IMR-90 (cell line): ENCODE measurements around the gene SLC33A1. TPM values are rescaled to one million over a fixed set of nuclear protein-coding genes. Genes with fewer than 3 reads are reported as not detected.

ENCODE experiments used
- ATAC-seq: fragments of 200-7000 bp; cut with Tn5 transposase; 2 replicates; pipeline ENCODE4 v1.9.1; 2020; ENCODE audit warnings: low read depth, mild to moderate bottlenecking, moderate library complexity
- BruUV-seq: library from RNA; stranded (reverse); fragments of 400-500 nt; replicated peaks from 2 replicates; lab custom pipeline; 2021; lab: Mats Ljungman, UMichigan
- CTCF ChIA-PET: fragments of 300-600 bp; formaldehyde crosslinking; extraction: SDS; loops from one replicate; lab custom pipeline; 2021; ENCODE audit warnings: antibody characterized with exemption; lab: Yijun Ruan, JAX
- POLR2A ChIA-PET: fragments of 300-600 bp; sonication (Branson Sonifier 250); formaldehyde crosslinking; loops from one replicate; lab custom pipeline; 2022; ENCODE audit warnings: antibody characterized with exemption; ENCODE audit not compliant: unreplicated experiment; lab: Charles Lee
- DNase-seq: peaks from one replicate; pipeline ENCODE4 v3.0.0; 2013
- H2AFZ ChIP-seq: replicated peaks from 2 replicates; pipeline ENCODE3; 2013; ENCODE audit warnings: low read length, mild to moderate bottlenecking; ENCODE audit not compliant: poor library complexity
- H2AK5ac ChIP-seq: 2 replicates; pipeline ENCODE4 v1.6.1; 2013; ENCODE audit warnings: low read depth, low read length, inconsistent platforms
- H2AK9ac ChIP-seq: replicated peaks from 2 replicates; pipeline ENCODE3; 2013; ENCODE audit warnings: mild to moderate bottlenecking, low read depth, low read length, moderate library complexity; ENCODE audit not compliant: poor library complexity
- H2BK120ac ChIP-seq: 2 replicates; pipeline ENCODE4 v1.6.1; 2013; ENCODE audit warnings: low read depth, low read length, inconsistent platforms
- H2BK15ac ChIP-seq: 3 replicates; pipeline ENCODE4 v1.6.1; 2013; ENCODE audit warnings: low read depth, low read length, inconsistent platforms
- H2BK20ac ChIP-seq: 2 replicates; pipeline ENCODE4 v1.6.1; 2013; ENCODE audit warnings: low read depth, mild to moderate bottlenecking, inconsistent platforms, low read length, moderate library complexity
- H2BK5ac ChIP-seq: 2 replicates; pipeline ENCODE4 v1.6.1; 2013; ENCODE audit warnings: mild to moderate bottlenecking, low read depth, low read length, inconsistent platforms; ENCODE audit not compliant: poor library complexity, severe bottlenecking
- H3K14ac ChIP-seq: replicated peaks from 2 replicates; pipeline ENCODE4 v1.6.1; 2013; ENCODE audit warnings: low read depth, low read length, inconsistent platforms
- H3K18ac ChIP-seq: 2 replicates; pipeline ENCODE4 v1.6.1; 2013; ENCODE audit warnings: low read depth, low read length, control low read depth
- H3K23ac ChIP-seq: 2 replicates; pipeline ENCODE4 v1.6.1; 2013; ENCODE audit warnings: low read depth, low read length, inconsistent platforms
- H3K27ac ChIP-seq: 2 replicates; pipeline ENCODE4 v1.5.1; 2013; ENCODE audit warnings: mild to moderate bottlenecking, control low read depth, low read length; ENCODE audit not compliant: insufficient read depth
- H3K27me3 ChIP-seq: 2 replicates; pipeline ENCODE4 v1.6.1; 2013; ENCODE audit warnings: low read length; ENCODE audit not compliant: control insufficient read depth, insufficient read depth
- H3K36me3 ChIP-seq: 2 replicates; pipeline ENCODE4 v1.6.1; 2013; ENCODE audit warnings: low read length, mixed read lengths; ENCODE audit not compliant: control insufficient read depth, insufficient read depth
- H3K4ac ChIP-seq: 2 replicates; pipeline ENCODE4 v1.6.1; 2013; ENCODE audit warnings: low read depth, low read length, inconsistent platforms
- H3K4me1 ChIP-seq: 2 replicates; pipeline ENCODE4 v1.6.1; 2013; ENCODE audit warnings: low read length, mixed read lengths; ENCODE audit not compliant: control insufficient read depth, insufficient read depth
- H3K4me2 ChIP-seq: 2 replicates; pipeline ENCODE4 v1.6.1; 2013; ENCODE audit warnings: low read depth, mild to moderate bottlenecking, control low read depth, low read length, moderate library complexity
- H3K4me3 ChIP-seq: 2 replicates; pipeline ENCODE4 v1.5.1; 2013; ENCODE audit warnings: low read depth, mild to moderate bottlenecking, control low read depth, low read length, moderate library complexity; ENCODE audit not compliant: insufficient read depth
- H3K56ac ChIP-seq: 2 replicates; pipeline ENCODE4 v1.6.1; 2013; ENCODE audit warnings: low read length, inconsistent platforms; ENCODE audit not compliant: insufficient read depth; ENCODE audit errors: extremely low read depth
- H3K79me1 ChIP-seq, 2 experiments: 2 replicates each; pipeline ENCODE4 v1.6.1; 2013; ENCODE audit warnings: low read length in 2 of 2, inconsistent platforms in 1 of 2, low read depth in 1 of 2
- H3K9ac ChIP-seq: 2 replicates; pipeline ENCODE4 v1.6.1; 2013; ENCODE audit warnings: low read depth, low read length, control low read depth
- H3K9me1 ChIP-seq: 2 replicates; pipeline ENCODE4 v1.6.1; 2013; ENCODE audit warnings: low read length, inconsistent platforms; ENCODE audit not compliant: insufficient read depth
- H3K9me3 ChIP-seq: 2 replicates; pipeline ENCODE4 v1.6.1; 2013; ENCODE audit warnings: low read length; ENCODE audit not compliant: control insufficient read depth, insufficient read depth
- H4K20me1 ChIP-seq: 2 replicates; pipeline ENCODE4 v1.6.1; 2013; ENCODE audit warnings: low read length, inconsistent platforms; ENCODE audit not compliant: insufficient read depth
- H4K5ac ChIP-seq: 2 replicates; pipeline ENCODE4 v1.6.1; 2013; ENCODE audit warnings: mild to moderate bottlenecking, low read depth, low read length, control low read depth
- H4K8ac ChIP-seq, 2 experiments: 2 replicates each; pipeline ENCODE4 v1.6.1; 2013; ENCODE audit warnings: low read depth in 2 of 2, low read length in 2 of 2, control low read depth in 1 of 2, inconsistent platforms in 1 of 2
- H4K91ac ChIP-seq: 2 replicates; pipeline ENCODE4 v1.6.1; 2013; ENCODE audit warnings: low read depth, low read length, inconsistent platforms; ENCODE audit not compliant: insufficient read depth
- BHLHE40 ChIP-seq: fragments of 150-350 bp; IDR thresholded peaks from 2 replicates; pipeline ENCODE4 v1.6.1; 2016; ENCODE audit warnings: mild to moderate bottlenecking, low read depth, low read length
- CHD1 ChIP-seq: IDR thresholded peaks from 2 replicates; pipeline ENCODE4 v1.6.1; 2012; ENCODE audit warnings: low read depth, low read length, improper control_type of control experiment
- ELK1 ChIP-seq: fragments of 150-350 bp; IDR thresholded peaks from 2 replicates; pipeline ENCODE4 v1.6.1; 2016; ENCODE audit warnings: low read depth, mild to moderate bottlenecking, low read length, moderate library complexity, borderline replicate concordance
- MAFK ChIP-seq: IDR thresholded peaks from 2 replicates; pipeline ENCODE4 v1.6.1; 2012; ENCODE audit warnings: low read depth, low read length, improper control_type of control experiment
- MAZ ChIP-seq: IDR thresholded peaks from 2 replicates; pipeline ENCODE4 v1.6.1; 2012; ENCODE audit warnings: low read depth, mild to moderate bottlenecking, low read length, improper control_type of control experiment, moderate library complexity, borderline replicate concordance
- MXI1 ChIP-seq: IDR thresholded peaks from 2 replicates; pipeline ENCODE4 v1.6.1; 2012; ENCODE audit warnings: low read depth, mild to moderate bottlenecking, low read length, moderate library complexity, borderline replicate concordance
- NFE2L2 ChIP-seq: fragments of 150-350 bp; IDR thresholded peaks from 2 replicates; pipeline ENCODE4 v1.6.1; 2016; ENCODE audit warnings: low read depth, mild to moderate bottlenecking, low read length
- RCOR1 ChIP-seq: IDR thresholded peaks from 2 replicates; pipeline ENCODE4 v1.6.1; 2012; ENCODE audit warnings: mild to moderate bottlenecking, low read length, improper control_type of control experiment; ENCODE audit not compliant: insufficient replicate concordance
- SMC3 ChIP-seq: fragments of 150-350 bp; IDR thresholded peaks from 2 replicates; pipeline ENCODE4 v1.6.1; 2016; ENCODE audit warnings: low read depth, mild to moderate bottlenecking, antibody characterized with exemption, low read length, moderate library complexity
- USF2 ChIP-seq: fragments of 150-350 bp; IDR thresholded peaks from 2 replicates; pipeline ENCODE4 v1.6.1; 2017; ENCODE audit warnings: mild to moderate bottlenecking, antibody characterized with exemption, low read length, low read depth
- WGBS, 2 experiments: methylation state at CpG; one replicate each; pipeline versions ENCODE4 v1.1.5 to v1.1.7; 2013; ENCODE audit warnings: missing lambda C conversion rate in 2 of 2; ENCODE audit not compliant: insufficient read length in 1 of 2; ENCODE audit errors: extremely low coverage in 2 of 2; 5-methylcytosine and 5-hydroxymethylcytosine counted together
- dilution Hi-C: fragments of 300-500 bp; cut with HindIII; formaldehyde crosslinking; loops from one replicate; pipeline ENCODE4 v1.14.3; 2018; ENCODE audit warnings: low sequenced_read_pairs; ENCODE audit not compliant: unreplicated experiment
- in situ Hi-C: fragments of 300-500 bp; cut with MboI; formaldehyde crosslinking; loops from 3 replicates; pipeline ENCODE4 v1.14.3; 2019; ENCODE audit warnings: low sequenced_read_pairs, inconsistent platforms, mixed read lengths
- intact Hi-C: fragments of 100-400 bp; cut with micrococcal nuclease; formaldehyde crosslinking; loops from 2 replicates; pipeline ENCODE4 v1.10.0; 2022
- polyA plus RNA-seq, 3 experiments: library from polyadenylated mRNA; depleted of rRNA; stranded (reverse); fragments of >200 nt; gene quantifications; 2 replicates each; pipeline ENCODE4 v1.2.3, GENCODE V29; 2012; ENCODE audit warnings: low replicate concordance in 1 of 3
- total RNA-seq: library from RNA; depleted of rRNA; stranded (reverse); fragments of >200 nt; gene quantifications from 2 replicates; pipeline ENCODE4 v1.2.3, GENCODE V29; 2012

The SLC33A1 gene
- total and polyA plus RNA-seq, 2 of the 4 experiments (the other 2 are of a cell fraction) = 12.9 to 32.4 TPM

GRCh38 chr3:155843569-155843968 is 10.7 kb downstream of the SLC33A1 start:
- Histone ChIP-seq H3K36me3 (peaks cover 6% of the 10 kb centered on the region; the same call in 1 of the 2 replicates), H3K79me1 (peaks cover 9 to 23% of the 10 kb centered on the region in 2 experiments; a peak in 3 of 4 replicates), H4K5ac (no peak overlapping the region), H3K4me1 (no peaks in the 10 kb centered on the region), H2AK9ac (no peak overlapping the region), H2BK5ac (no peak overlapping the region), H3K9me1 (no peaks in the 10 kb centered on the region), H3K9me3 (no peaks in the 10 kb centered on the region), H3K4me2 (no peak overlapping the region), H3K23ac (no peak overlapping the region), H3K4me3 (no peak overlapping the region), H3K14ac (no peak overlapping the region), H3K4ac (no peak overlapping the region), H3K27ac (no peak overlapping the region), H2BK20ac (no peak overlapping the region), H2BK120ac (no peak overlapping the region), H4K91ac (no peak overlapping the region), H4K8ac (no peak overlapping the region), H4K20me1 (no peaks in the 10 kb centered on the region), H3K56ac (no peak overlapping the region), H3K18ac (no peak overlapping the region), H2BK15ac (no peak overlapping the region), H3K9ac (no peak overlapping the region), H2AK5ac (no peak overlapping the region), H2AFZ (no peak overlapping the region), H3K27me3 (no peaks in the 10 kb centered on the region)
- CTCF ChIA-PET = no interaction called here
- dilution Hi-C loops (no loop called here), intact Hi-C loops (no loop called here), in situ Hi-C loops (no loop called here)
- no TSS peak for BruUV-seq
- DNase-seq (no peak), ATAC-seq (no peak)
- POLR2A ChIA-PET = no interaction called here
- no CpG with 5 or more reads among the region's 1 CpG for WGBS, 2 experiments
- TF ChIP-seq USF2 (no peak), MAZ (no peak), BHLHE40 (no peak), CHD1 (no peak), MXI1 (no peak), SMC3 (no peak), NFE2L2 (no peak), RCOR1 (no peak), ELK1 (no peak), MAFK (no peak)
